K562 (cell line): ENCODE data around the gene ADM5. TPM values are rescaled to one million over a fixed set of nuclear protein-coding genes. Genes with fewer than 3 reads are reported as not detected.

Experiments
- BCOR ChIP-seq: fragments of 450-650 bp; IDR thresholded peaks from 2 replicates; pipeline ENCODE4 v1.6.1; 2016
- C11orf30 ChIP-seq: fragments of 450-650 bp; IDR thresholded peaks from 2 replicates; pipeline ENCODE4 v1.6.1; 2016; ENCODE audit warnings: low read depth, mild to moderate bottlenecking
- ELF1 ChIP-seq: fragments of 200-800 bp; sonication (Bioruptor generic); IDR thresholded peaks from 2 replicates; pipeline ENCODE4 v1.6.1; 2016; ENCODE audit warnings: missing genetic modification characterization, missing compliant biosample characterization
- HOMEZ ChIP-seq: fragments of 250-450 bp; sonication (Bioruptor Pico); IDR thresholded peaks from 2 replicates; pipeline ENCODE4 v1.4.0; 2020; ENCODE audit warnings: mild to moderate bottlenecking, moderate library complexity
- KLF13 ChIP-seq: fragments of 450-650 bp; IDR thresholded peaks from 2 replicates; pipeline ENCODE4 v1.6.1; 2016; ENCODE audit warnings: missing genetic modification characterization, low read depth, mild to moderate bottlenecking, missing compliant biosample characterization, moderate library complexity, borderline replicate concordance
- LCOR ChIP-seq: sonication (generic); formaldehyde crosslinking; IDR thresholded peaks from 2 replicates; pipeline ENCODE4 v1.8.0; 2022; ENCODE audit warnings: mild to moderate bottlenecking, missing genetic modification reagents
- MNT ChIP-seq, 2 experiments: fragments of 450-650 bp; conservative IDR thresholded peaks; 2 replicates each; pipeline ENCODE4 v1.6.1; 2017; ENCODE audit warnings: mild to moderate bottlenecking in 2 of 2, moderate library complexity in 2 of 2
- U2AF2 ChIP-seq: fragments of 200-400 bp; formaldehyde crosslinking; optimal IDR thresholded peaks from 2 replicates; pipeline ENCODE3; 2017; ENCODE audit warnings: low read depth, mild to moderate bottlenecking, low read length
- ZBTB33 ChIP-seq: sonication (generic); formaldehyde crosslinking; IDR thresholded peaks from 2 replicates; pipeline ENCODE4 v1.8.1; 2023; ENCODE audit warnings: mild to moderate bottlenecking, missing genetic modification reagents
- ZBTB40 ChIP-seq, 2 experiments: fragments of 450-650 bp in 1 of 2; sonication (generic) in 1 of 2; formaldehyde crosslinking in 1 of 2; IDR thresholded peaks; 2 replicates each; pipeline versions ENCODE4 v1.7.1 to v1.9.0; 2016 to 2022; ENCODE audit warnings: inconsistent platforms in 1 of 2, mild to moderate bottlenecking in 1 of 2, missing genetic modification reagents in 1 of 2
- ZNF41 ChIP-seq: fragments of 250-450 bp; sonication (Bioruptor Pico); conservative IDR thresholded peaks from 2 replicates; pipeline ENCODE4 v1.4.0; 2020; ENCODE audit warnings: mild to moderate bottlenecking
- ZNF551 ChIP-seq: fragments of 250-450 bp; sonication (Bioruptor Pico); IDR thresholded peaks from 2 replicates; pipeline ENCODE4 v1.5.0; 2021; ENCODE audit warnings: mild to moderate bottlenecking, moderate library complexity
- polyA plus RNA-seq, 8 experiments: library from polyadenylated mRNA; depleted of rRNA in 4 of 8; stranded (reverse) in 5 of 8; unstranded in 3 of 8; fragments of >200 nt; fragmentation: Nextera tagmentation in 2 of 8; fragmentation: Illumina TruSeq in 1 of 8; extraction: Ambion mirVana in 2 of 8; extraction: Trizol in 1 of 8; gene quantifications; 2 replicates each; pipeline versions ENCODE4 v1.2.1 to v1.2.3, GENCODE V29; 2011 to 2014; ENCODE audit warnings: inconsistent platforms in 1 of 8, missing spikeins in 1 of 8
- total RNA-seq, 7 experiments: library from RNA; depleted of rRNA in 6 of 7; stranded (reverse); fragments of >200 nt in 6 of 7; fragmentation: Illumina TruSeq in 2 of 7; extraction: Trizol in 2 of 7; gene quantifications; 2 replicates each; pipeline versions ENCODE4 v1.2.1 to v1.2.3, GENCODE V29; 2011 to 2021; ENCODE audit warnings: low replicate concordance in 1 of 7

The ADM5 gene
- total and polyA plus RNA-seq, 9 of the 15 experiments (the other 6 are each of a cell fraction or from before 2014, with no cell fraction given): 0.13 to 8.4 (median 2.0) TPM; not detected in 1

GRCh38 chr19:49640113-49640898, 49.1 kb upstream of the ADM5 start, which contains the start of gene RRAS (continued):
- TF ChIP-seq ZBTB40 (IDR thresholded peaks at IDR 0.05) (peak; percentile 79), ZBTB40 (CRISPR knock-in tag; IDR thresholded peaks at IDR 0.05) (no peak), BCOR (peak; percentile 46; the same call in 1 of the 2 replicates), C11orf30 (no peak), LCOR (CRISPR knock-in tag) (peak; percentile 78; the same call in 1 of the 2 replicates), HOMEZ (CRISPR knock-in tag) (no peak), ZNF551 (CRISPR knock-in tag) (no peak), U2AF2 (no peak), MNT (conservative IDR thresholded peaks at IDR 0.05) (peak; percentile 76 to 78), ZBTB33 (CRISPR knock-in tag) (peak; percentile 5; the same call in 1 of the 2 replicates), ELF1 (tag) (peak; percentile 81), KLF13 (tag) (no peak), ZNF41 (no peak)
